ENCODE data around the gene SPAG6. TPM values are rescaled to one million over a fixed set of nuclear protein-coding genes. Genes with fewer than 3 reads are reported as not detected.

SPAG6 gene
- total RNA-seq, 1 experiment from 2014 or later, result not detected

DNA sequence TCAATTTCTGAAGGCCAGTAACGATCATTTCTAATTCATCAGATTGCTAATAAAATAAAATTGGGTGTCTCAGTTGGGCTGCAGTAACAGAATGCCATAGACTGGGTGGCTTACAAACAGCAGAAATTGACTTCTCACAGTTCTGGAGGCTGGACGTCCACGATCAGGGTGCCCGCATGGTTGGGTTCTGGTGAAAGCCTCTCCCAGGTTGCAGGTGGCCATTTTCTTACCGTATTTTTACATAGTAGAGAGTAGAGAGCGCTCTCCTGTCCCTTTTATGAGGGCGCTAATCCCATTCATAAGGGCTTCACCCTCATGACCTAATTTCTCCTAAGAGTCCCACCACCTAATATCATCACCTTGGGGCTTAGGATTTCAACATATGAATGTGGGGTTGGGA is 106.0 kb downstream of the SPAG6 start:
- H3K27ac ChIP-seq, result no peak overlapping the region
- no peaks in the 10 kb centered on the region for H3K36me3 ChIP-seq (ENCODE audit: low read depth)
- H3K4me1 ChIP-seq (replicated peaks; ENCODE audit: insufficient read depth), result no peaks in the 10 kb centered on the region
- intact Hi-C loops (cut with micrococcal nuclease; ENCODE audit: unreplicated experiment), result no loop called here
- H3K4me2 ChIP-seq, result no peak overlapping the region
- POLR2A ChIA-PET (ENCODE audit: unreplicated experiment), result no interaction called here
- H3F3A ChIP-seq (ENCODE audit: insufficient read depth, low read depth), result no peaks in the 10 kb centered on the region
- DNase-seq, result no peak
- H4K20me1 ChIP-seq (ENCODE audit: insufficient read depth), result no peaks in the 10 kb centered on the region
- no TSS peak for BruUV-seq (replicated peaks)
- TF ChIP-seq, protein P1, sequence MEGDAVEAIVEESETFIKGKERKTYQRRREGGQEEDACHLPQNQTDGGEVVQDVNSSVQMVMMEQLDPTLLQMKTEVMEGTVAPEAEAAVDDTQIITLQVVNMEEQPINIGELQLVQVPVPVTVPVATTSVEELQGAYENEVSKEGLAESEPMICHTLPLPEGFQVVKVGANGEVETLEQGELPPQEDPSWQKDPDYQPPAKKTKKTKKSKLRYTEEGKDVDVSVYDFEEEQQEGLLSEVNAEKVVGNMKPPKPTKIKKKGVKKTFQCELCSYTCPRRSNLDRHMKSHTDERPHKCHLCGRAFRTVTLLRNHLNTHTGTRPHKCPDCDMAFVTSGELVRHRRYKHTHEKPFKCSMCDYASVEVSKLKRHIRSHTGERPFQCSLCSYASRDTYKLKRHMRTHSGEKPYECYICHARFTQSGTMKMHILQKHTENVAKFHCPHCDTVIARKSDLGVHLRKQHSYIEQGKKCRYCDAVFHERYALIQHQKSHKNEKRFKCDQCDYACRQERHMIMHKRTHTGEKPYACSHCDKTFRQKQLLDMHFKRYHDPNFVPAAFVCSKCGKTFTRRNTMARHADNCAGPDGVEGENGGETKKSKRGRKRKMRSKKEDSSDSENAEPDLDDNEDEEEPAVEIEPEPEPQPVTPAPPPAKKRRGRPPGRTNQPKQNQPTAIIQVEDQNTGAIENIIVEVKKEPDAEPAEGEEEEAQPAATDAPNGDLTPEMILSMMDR (conservative IDR thresholded peaks at IDR 0.05), result no peak
- TF ChIP-seq EZH2 (IDR thresholded peaks at IDR 0.05; ENCODE audit: low read depth), result no peak
- no peaks in the 10 kb centered on the region for H3K27me3 ChIP-seq (ENCODE audit: insufficient read depth, low read depth)
- no peak overlapping the region for H2AFZ ChIP-seq
- no peak overlapping the region for H3K4me3 ChIP-seq
- CTCF ChIA-PET, result no interaction called here
- no peaks in the 10 kb centered on the region for H3K9me2 ChIP-seq (ENCODE audit: insufficient read depth)
- no peaks in the 10 kb centered on the region for H3K79me2 ChIP-seq (ENCODE audit: low read depth)
- H3K9me3 ChIP-seq (ENCODE audit: insufficient read depth, low read depth), result no peaks in the 10 kb centered on the region

DNA sequence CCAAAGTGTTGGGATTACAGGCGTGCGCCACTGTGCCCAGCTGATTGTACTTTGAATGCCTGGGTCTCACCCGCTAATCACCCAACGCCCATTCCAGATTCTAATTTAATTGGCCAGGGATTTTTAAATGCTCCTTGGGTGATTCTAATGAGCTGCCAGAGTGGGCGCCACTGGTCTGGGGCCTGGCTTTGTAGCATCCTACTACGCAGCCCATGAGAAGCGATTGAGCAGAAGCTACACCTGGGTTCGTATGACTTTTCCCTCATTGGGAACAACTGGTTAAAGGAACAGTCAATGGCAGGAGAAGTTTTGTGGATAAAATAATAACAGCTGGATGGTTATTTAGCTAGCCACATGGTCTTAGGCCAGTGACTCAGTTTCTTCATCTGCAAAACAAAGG is 108.0 kb downstream of the SPAG6 start:
- Histone ChIP-seq H3K9me3 (ENCODE audit: insufficient read depth, low read depth) (no peaks in the 10 kb centered on the region), H3K27ac (no peak overlapping the region), H3K27me3 (ENCODE audit: insufficient read depth, low read depth) (no peaks in the 10 kb centered on the region), H2AFZ (no peak overlapping the region), H3K4me3 (no peak overlapping the region), H3K79me2 (ENCODE audit: low read depth) (no peaks in the 10 kb centered on the region), H3K4me1 (replicated peaks; ENCODE audit: insufficient read depth) (no peaks in the 10 kb centered on the region), H3K36me3 (ENCODE audit: low read depth) (no peaks in the 10 kb centered on the region), H4K20me1 (ENCODE audit: insufficient read depth) (no peaks in the 10 kb centered on the region), H3F3A (ENCODE audit: insufficient read depth, low read depth) (no peaks in the 10 kb centered on the region), H3K4me2 (no peak overlapping the region), H3K9me2 (ENCODE audit: insufficient read depth) (no peaks in the 10 kb centered on the region)
- BruUV-seq (replicated peaks), result no TSS peak
- no peak for DNase-seq
- CTCF ChIA-PET, result no interaction called here
- TF ChIP-seq, protein P1 (conservative IDR thresholded peaks at IDR 0.05), result no peak
- TF ChIP-seq EZH2 (IDR thresholded peaks at IDR 0.05; ENCODE audit: low read depth), result no peak
- intact Hi-C loops (cut with micrococcal nuclease; ENCODE audit: unreplicated experiment), result no loop called here
- POLR2A ChIA-PET (ENCODE audit: unreplicated experiment), result no interaction called here

DNA sequence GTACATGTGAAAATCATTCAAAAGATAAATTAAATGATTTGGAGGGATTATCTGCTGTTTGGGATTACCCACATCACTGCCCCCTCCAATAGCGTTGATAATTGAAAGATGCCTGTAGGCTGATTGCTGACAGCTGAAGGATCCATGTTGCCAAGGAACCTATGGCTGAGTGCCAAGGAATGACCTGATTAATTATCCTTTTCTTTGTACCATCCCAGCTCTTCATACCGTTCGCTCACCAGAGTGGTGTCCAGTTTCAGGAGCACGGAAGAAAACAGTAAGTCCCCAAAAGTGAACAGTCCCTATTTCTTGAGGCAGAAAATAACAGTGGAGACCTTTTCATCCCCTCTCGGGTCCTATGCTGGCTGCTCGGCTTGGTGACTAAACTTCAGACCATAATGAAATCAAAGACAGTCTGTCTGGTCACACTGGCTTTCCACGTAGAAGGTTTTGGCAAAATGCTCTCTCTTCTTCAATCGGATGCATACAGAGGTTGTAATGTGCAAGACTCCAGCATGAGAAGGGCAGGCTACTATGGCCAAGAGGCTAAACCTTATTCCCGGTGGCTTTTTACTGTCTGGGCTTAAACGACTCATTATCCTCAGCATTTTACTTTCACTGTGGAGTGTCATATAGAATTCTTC is 108.8 kb downstream of the SPAG6 start:
- H3K4me2 ChIP-seq, result no peak overlapping the region
- H3K4me3 ChIP-seq, result no peak overlapping the region
- H3K79me2 ChIP-seq (ENCODE audit: low read depth), result no peaks in the 10 kb centered on the region
- H3K27ac ChIP-seq, result no peak overlapping the region
- DNase-seq, result no peak
- H3F3A ChIP-seq (ENCODE audit: insufficient read depth, low read depth), result no peaks in the 10 kb centered on the region
- no peaks in the 10 kb centered on the region for H3K27me3 ChIP-seq (ENCODE audit: insufficient read depth, low read depth)
- CTCF ChIA-PET, result no interaction called here
- intact Hi-C loops (cut with micrococcal nuclease; ENCODE audit: unreplicated experiment), result no loop called here
- no peak for TF ChIP-seq EZH2 (IDR thresholded peaks at IDR 0.05; ENCODE audit: low read depth)
- TF ChIP-seq, protein P1 (conservative IDR thresholded peaks at IDR 0.05), result no peak
- no peaks in the 10 kb centered on the region for H3K9me2 ChIP-seq (ENCODE audit: insufficient read depth)
- H4K20me1 ChIP-seq (ENCODE audit: insufficient read depth), result no peaks in the 10 kb centered on the region
- no TSS peak for BruUV-seq (replicated peaks)
- H3K9me3 ChIP-seq (ENCODE audit: insufficient read depth, low read depth), result no peaks in the 10 kb centered on the region
- H2AFZ ChIP-seq, result no peak overlapping the region
- no peaks in the 10 kb centered on the region for H3K4me1 ChIP-seq (replicated peaks; ENCODE audit: insufficient read depth)
- POLR2A ChIA-PET (ENCODE audit: unreplicated experiment), result no interaction called here
- no peaks in the 10 kb centered on the region for H3K36me3 ChIP-seq (ENCODE audit: low read depth)
